HG02938 (cell line): ENCODE data around the gene C1QTNF7.

Source experiments
- ATAC-seq: cut with Tn5 transposase; IDR thresholded peaks from one replicate; pipeline ENCODE4 v1.9.1; 2021; ENCODE audit warnings: mild to moderate bottlenecking, moderate library complexity; ENCODE audit not compliant: unreplicated experiment

Gene C1QTNF7

DNA sequence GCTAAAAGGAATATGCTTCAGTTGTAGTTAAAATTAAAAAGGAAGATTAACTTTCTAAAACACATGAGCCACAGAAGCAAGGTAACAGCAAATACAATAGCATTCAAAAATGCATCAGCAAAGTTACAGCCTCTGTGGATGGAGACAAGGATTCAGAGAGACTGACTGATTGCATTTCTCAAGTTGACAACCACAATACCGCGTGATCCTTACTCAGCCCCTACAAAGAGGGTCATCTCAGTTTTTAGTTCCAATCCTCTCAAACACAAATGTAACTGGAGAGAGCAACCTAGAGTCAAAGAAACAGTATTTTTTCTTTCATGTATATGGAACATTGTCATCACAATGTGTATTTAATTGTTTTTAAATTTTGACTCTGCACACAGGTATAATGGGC, 14.2 kb upstream of the C1QTNF7 start:
- no peak for ATAC-seq

DNA sequence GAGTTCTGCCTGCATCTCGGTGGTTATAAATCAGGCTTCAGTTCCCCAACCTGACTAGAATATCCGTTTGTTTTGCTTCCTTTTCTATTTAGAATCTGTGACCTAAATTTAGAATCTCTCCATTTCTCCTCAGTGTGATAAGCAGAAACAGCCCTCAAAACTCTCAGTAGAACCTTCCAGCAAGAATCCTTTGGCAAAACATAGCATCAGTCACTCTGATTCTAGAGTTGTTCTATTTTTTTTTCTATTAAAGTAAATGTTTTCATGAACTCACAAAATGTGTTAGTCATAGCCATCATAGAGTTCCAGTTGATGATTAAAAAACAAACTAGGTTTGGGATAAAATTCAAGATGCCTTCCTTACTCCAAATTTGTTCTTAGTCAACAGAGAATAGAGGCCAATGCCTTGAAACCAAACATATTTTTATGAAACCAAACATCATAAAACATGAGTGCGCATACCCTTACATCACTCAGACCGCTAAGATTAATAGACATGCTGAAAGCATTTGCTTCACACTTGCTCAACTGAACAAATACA, 13.2 kb upstream of the C1QTNF7 start:
- no peak for ATAC-seq

DNA sequence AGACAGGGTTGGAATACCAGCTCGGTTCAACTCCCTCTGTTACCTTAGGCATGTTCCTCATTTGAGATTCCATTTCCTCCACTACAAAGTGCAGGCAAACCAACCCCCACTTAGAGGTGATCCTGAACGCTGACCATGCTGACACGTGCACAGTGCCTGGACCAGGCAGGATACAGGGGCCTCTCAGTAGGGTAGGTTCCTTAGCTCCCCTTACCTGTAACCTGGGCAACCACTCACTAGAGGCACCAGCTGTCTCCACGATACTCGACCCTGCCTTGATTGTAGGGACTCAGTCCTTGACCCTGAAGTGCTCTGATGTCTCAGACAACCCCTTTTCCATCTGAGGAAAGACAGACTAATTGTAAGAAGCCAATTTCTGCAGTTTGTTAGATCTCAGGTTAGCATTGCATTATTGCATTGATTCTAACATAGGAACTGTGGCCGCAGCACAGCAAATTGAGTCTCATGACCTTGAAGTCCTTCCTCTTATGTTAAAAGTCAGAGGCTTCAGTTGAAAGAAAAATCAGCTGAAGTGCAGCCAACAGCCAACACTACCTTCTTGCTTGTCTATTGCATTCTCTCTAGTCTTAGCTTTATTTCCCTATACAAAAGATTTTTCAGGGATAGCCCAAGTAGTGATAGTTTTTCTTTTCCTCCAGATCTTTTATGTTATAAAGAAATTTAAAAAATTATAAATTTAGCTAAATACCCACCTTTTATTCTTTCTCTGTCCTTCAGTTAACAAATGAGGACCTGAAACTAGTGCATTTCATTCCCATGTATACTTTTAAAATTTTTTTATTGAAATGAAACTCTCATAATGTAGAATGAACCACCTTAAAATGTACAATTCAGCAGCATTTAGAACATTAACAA, 11.2 kb upstream of the C1QTNF7 start:
- no peak for ATAC-seq

DNA sequence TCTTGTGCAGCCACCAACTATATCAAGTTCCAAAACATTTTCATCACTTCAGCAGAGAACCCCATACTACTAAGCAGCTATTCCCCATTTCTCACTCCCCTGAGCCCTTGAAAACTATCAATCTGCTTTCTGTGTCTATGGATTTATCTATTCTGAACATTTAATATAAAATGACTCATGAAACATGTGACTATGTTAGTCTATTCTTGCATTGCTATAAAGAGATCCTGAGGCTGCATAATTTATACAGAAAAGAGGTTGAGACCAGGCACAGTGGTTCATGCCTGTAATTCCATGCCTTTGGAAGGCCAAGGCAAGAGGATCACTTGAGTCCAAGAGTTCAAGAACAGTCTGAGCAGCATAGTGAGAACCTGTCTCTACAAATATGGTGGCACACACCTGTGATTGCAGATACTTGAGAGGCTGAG, 10.6 kb upstream of the C1QTNF7 start:
- ATAC-seq = no peak

DNA sequence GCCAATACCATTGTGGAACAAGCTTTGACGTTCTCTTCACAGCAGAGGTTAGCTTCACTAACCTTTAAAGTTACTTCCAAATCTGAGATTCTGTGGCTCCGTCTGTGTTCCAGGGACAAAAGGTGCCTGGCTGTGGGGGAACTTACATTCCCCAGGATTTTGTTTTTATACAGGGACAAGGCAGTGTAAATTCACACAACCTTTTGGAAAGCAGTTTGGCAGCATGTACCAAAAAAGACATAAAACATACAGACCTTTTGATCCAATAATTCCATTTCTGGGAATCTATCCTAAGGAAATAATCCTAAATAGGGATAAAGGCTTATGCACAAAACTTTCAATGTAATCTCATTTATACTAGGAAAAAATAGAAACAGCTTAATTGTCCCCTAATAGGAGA, 8.9 kb upstream of the C1QTNF7 start:
- no peak for ATAC-seq

DNA sequence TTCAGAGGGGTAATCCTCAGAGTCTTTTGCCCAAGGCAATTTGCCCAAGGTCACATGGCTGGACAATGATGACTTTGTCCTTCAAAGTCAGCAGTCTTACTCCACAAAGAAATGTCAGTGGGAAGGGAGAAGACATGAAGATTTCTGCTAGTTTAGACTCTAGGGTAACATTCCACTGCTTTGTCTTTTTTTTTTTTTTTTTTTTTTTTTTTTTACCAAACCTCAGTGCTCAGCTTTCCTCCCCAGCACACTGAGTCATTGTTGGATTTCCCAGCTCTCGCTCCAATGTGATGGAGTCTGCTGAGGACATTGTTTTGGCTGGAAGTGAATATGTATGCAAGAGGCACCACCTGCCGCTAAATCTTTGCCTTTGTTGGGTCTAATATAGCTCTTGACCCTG, 7.2 kb upstream of the C1QTNF7 start:
- no peak for ATAC-seq

DNA sequence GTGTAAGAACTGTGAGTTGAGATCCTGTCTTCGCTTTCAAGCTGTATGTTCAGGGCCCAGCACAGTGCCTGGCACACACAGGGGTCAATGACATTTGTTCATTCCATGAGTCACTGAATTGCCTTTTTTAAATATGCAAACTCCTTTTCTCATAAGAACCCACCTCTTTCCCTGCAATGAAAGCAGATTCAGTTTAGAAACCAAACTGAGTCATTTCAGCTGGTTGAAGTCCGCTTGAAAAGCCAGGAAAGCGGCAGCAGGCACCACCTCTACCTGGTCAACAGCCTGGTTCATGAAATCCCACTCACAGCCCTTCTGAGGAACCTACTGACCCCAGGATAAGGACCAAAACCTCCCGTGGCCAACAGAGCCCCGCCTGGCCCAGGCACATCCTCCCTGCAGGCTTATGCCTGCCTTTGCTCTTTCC, 4.5 kb upstream of the C1QTNF7 start:
- ATAC-seq = no peak

DNA sequence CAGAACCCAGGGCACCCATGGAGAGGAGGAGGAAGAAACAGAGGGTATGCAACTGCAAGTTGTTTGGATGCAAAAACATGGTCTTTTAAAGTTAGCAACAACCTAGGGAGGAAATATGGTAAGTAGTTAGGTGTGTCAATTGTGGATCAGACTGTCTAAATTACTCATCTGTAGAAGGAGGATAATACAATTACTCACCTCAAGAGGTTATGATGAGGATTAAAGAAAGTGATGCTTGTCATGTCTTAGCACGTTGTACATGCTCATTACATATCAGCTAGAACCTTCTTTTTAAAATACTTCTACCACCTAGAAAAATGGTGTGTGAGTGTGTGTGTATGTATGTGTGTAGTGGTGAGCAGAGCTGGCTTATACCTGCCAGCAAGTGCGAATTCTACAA, 2.3 kb upstream of the C1QTNF7 start:
- ATAC-seq = no peak

DNA sequence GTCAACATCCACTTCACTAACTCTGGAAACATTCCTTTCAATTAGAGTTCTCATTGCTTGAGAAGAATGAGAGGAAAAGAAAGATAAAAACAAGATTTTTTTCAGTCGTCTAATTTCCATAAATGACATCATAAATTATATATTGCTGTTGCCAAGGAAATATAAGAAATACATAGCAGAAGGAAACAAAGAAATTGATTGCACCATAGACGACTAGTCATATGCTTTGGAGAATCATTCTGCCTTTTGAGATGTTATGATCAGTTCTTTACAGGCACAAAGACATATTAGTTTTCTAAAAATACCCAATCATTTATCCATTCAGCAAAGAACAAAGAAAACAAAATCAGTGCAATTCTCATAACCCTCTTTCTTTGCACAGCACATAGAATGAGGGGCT, 672 bp upstream of the C1QTNF7 start:
- ATAC-seq = no peak

DNA sequence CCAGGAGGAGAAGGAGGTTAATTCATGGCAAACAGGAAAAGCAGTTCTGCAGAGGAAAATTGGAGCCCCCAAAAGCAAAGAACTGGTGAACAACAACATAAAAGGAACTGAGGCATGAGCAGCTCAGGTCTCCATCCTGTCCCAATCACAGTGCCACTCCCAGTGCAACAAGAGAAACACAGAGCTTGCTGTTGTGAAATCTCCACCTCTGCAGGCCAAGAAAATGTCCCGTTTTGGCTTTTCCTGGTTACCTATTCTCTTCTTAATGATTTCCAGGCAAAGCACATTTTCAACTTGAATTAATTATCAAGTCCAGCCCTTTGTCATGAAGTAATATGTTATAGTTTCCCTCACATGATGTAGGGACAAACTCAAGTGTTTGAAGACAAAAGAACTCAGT, 778 bp downstream of the C1QTNF7 start:
- ATAC-seq = no peak

DNA sequence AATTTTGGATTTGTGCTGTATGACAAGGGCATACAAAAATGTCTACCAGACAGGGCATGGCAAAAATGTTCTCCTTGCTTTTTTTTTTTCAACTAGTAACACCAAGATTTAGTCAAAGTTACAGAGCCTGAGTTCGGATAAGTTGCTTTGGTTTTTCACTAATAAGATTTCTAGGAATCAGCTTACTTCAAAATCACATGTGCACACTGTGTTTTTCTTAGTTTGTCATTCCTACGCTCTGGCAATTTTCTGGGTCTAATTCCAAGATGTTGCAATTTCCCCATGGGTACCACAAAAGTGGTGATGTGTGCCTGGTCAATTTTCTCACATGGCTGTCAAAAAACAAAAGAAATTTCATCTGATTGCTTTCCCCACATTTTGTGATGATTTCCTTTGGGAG, 6.3 kb downstream of the C1QTNF7 start:
- ATAC-seq = no peak

DNA sequence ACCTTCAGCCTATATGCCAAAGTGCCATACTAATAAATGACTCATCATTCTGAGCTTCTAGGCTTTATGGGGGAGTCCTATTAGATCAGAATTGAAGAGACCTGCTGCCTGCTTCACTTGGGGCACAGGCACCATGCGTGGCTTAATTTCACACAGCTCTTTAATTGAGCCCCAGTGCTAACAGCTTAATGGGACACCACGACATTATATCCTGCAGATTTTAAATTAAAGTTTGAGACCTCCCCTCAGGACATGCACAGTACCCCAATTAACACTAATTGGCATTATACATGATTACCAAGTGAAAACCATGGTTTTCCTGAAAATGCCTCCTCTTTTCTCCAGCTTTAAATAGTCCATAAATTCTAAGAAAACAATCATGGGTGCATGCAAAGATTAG, 6.8 kb downstream of the C1QTNF7 start:
- ATAC-seq = no peak

DNA sequence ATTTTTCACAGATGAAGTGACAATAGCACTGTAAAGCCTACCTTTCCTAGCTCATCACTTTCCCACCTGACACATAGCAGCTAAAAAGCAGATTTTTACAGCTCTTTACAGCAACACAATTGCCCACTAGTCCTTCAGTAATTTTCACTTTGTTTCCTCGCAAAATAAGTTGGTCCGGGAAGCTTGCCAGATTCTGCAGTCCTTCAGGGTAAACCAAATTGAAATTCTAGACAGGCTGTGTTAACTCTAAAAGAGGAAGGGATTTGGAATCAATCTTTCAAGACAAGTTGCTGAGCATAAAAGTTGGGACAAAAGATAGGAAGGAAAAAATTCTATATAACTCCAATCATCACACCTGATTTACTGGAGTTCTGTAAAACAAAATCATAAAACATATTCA, 8.7 kb downstream of the C1QTNF7 start:
- ATAC-seq = no peak

DNA sequence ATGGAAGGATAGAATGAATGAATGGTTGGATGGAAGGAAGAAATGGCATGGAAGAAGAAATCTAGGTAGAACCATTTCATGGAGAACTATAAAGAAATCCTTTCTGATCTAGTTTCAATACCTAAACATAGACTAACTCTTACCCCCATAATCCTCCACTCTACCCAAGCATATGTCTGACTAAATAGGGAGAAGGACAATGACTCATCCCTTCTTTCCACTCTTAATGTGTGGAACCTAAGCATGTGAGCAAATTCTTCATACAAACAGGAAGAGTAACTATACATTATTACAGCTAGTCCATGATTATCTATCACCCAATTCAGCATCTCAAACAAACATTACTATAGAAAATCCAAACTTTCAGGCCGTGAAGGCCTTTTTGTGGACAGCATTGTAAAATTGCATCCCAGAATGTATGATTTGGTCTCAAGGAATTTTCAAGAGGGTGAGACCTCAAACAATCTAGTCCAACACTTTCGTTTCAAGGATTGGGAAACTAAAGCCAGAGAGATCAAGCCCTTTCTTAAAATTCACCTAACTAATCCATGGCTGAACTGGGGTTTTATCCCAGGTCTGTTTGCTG, 11.2 kb downstream of the C1QTNF7 start:
- no peak for ATAC-seq

DNA sequence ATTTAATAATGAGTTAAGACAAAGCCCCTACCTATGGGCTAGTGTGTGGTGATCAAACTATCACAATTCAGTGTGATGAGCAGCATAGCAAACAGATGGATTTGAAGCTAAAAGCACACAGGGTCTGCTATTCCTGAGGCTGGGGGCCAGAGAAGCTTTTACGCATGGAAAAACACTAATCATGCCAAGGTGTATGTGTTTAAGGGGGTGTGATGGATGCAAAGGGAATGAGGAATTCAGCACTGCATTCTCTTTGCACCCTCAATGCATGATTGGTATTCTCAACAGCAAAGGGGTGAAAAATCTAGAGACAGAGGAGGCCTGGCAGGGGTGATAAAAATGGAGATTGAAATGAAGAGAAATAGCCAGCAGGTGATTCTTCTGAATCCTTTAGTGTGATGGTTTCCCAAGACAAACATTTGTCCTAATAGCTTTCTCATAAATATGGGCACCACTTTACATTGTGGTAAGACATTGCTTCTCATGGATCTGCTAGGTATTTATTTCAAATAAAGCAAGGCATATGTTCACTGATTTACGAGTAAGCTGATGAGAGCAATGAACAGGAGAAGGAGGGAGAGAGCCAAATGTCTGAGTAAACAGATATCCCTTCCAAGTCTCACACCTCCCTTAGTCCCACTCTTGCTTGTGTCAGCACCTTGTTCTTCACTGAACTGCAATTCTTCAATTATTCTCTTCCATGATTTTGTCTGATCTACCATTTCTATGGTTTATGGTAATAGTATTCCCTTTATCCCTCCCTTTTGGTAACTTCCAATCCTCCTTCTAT, 15.7 kb downstream of the C1QTNF7 start:
- no peak for ATAC-seq

DNA sequence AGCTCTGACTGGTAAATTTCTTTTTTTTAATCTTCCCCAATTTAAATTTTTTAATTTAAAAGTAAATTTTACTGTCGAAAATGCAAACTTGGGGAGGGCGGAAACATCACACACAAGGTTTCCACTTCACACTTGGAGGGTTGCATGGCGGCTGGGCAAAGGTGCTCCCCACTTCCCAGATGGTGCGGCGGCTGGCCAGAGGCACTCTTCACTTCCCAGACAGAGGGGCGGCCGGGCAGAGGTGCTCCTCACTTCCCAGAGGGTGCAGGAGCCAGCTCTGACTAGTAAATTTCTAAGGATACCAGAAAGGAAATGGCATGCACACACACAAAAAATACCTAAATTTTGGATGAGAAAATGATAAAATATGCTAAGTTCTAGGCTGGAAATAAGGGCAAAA, 16.4 kb downstream of the C1QTNF7 start:
- no peak for ATAC-seq

DNA sequence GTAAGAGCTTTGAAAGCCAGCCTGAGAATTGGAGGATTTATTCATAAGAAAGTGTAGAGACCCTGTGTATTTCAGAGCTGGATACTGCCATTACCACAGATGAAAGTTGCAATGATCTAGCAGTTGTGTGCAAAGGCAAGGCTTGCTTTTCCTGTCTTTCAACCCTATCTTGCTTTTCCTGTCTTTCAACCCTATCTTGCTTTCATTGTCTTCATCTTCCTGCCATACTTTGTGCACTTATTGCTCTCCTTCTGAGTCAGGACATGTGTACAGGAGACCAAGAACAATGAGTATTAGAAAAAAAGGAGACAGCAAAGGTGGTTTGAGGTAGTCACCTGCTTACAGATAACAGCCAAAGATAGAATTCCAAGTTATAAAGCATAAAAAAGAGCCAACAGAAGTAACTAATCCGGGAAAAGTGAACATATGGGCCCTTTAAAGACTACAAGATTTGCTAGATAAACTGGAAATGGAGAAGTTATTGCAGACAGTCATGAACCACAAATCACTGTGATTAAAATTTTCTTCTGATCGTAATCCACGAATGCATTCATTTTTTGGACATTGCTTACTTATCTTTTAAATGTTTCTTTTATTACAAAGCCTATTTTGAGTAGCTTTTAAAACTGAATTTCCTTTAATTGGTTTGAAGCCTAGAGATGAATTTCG, 17.2 kb downstream of the C1QTNF7 start:
- ATAC-seq = no peak

DNA sequence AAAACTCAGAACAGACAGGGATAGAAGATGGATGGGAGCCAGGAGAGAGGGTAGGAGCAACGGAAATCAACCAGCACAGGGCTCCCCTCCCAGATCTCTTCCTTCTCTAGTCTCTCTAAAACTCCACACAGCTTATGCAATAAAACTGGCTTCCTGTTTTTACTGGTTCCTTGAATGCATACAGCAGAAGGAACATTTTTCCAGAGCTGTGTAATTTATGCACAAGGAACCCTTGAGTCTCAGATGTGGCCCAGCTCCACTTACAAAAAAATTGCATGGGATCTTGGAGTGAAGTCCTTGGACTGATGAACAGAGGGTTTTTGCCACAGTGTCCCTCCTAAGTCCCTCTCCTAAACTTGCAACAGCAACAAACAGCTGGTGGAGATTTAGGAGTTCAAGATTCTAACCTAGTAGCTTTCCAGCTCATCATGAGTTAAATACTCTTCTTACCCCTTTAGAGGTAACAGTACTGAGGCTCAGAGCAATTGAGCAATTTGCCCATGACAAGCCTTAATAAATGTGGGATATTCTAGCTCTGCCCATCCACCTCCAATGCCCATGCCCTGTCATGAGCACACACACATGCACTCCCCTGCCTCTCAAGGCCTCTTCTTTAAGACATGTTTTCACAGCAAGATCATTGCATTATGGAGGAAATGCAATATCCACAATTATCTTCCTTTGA, 23.5 kb downstream of the C1QTNF7 start:
- no peak for ATAC-seq

DNA sequence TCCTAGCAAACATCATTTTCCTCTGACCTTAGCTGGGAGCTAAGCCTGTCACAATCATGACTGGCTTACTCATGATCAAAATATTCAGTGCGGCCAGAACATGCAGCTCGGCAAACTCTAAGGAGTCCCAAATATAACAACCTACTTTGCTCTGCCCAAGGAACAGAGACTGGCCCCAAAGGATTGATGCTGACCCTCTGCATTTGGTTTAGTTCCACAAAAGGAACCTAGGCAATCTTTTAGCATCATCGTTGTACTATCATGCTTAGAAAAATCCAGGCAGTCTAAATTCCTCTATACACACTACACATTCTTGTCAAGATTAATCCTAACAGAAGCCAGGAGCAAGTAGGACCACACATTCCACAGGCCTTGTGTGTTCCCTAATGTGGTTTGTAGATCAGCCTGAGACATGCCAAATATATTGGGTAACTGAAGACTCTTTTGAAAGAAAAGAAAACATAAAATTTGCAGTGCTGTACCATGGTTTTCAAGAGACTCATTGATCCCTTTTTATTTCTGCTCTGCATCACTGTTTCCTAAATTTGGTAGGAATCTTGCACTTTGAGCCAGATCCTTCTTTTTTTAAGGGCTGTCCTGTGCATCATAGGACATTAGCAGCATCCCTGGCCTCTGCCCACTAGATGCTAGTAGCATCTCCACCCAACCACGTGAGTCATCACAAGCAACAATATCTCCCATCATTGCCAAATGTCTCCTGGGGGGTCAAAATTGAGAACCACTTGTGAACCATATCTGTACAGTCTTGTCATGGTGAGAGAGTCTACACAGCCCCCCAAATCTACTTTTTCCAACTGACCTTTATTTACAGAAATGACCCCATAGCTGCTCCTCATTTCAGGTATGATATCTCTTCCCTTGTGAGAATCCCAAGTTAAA, 24.3 kb downstream of the C1QTNF7 start:
- no peak for ATAC-seq
